ENCODE measurements around the gene PREX1. TPM values are rescaled to one million over a fixed set of nuclear protein-coding genes. Genes with fewer than 3 reads are reported as not detected.

The PREX1 gene
- total and polyA plus RNA-seq, 12 donors, result 10.1 to 85.1 (median 42.9) TPM

DNA sequence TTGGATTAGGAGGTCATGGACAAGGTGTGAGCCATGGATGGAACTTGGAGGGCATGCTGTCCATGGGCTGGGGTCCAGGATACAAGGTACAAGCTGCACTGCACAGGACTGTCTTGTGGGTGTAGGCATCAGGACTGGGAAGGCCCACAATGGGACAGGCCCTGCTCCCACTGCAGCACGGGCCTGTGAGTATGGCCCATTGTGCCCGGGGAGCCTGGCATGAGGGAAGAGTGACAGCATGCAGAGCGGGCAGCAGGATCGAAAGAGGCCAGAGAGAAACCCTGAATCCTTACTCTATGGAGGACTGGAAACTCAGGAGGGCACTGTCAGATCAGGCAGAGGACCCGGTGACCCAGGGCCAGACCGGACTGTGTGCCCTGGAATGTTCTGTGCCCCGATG lies 211.3 kb downstream of the PREX1 start:
- Histone ChIP-seq H3K27ac (no peak overlapping the region), H3K9me3 (replicated peaks in 1 of 3) (no peaks in the 10 kb centered on the region), H3K4me1 (replicated peaks in 1 of 2) (peaks cover 3 to 18% of the 10 kb centered on the region in 2 donors), H3K4me3 (no peak overlapping the region), H3K27me3 (no peaks in the 10 kb centered on the region), H3K36me3 (replicated peaks in 1 of 2) (no peaks in the 10 kb centered on the region)
- no peak for DNase-seq
- 78 to 91% (median 89%) methylated on average over 7 of the region's 7 CpGs for WGBS, 4 donors
- no peak for TF ChIP-seq POLR2A (IDR thresholded peaks at IDR 0.05)
- TF ChIP-seq, protein P1, sequence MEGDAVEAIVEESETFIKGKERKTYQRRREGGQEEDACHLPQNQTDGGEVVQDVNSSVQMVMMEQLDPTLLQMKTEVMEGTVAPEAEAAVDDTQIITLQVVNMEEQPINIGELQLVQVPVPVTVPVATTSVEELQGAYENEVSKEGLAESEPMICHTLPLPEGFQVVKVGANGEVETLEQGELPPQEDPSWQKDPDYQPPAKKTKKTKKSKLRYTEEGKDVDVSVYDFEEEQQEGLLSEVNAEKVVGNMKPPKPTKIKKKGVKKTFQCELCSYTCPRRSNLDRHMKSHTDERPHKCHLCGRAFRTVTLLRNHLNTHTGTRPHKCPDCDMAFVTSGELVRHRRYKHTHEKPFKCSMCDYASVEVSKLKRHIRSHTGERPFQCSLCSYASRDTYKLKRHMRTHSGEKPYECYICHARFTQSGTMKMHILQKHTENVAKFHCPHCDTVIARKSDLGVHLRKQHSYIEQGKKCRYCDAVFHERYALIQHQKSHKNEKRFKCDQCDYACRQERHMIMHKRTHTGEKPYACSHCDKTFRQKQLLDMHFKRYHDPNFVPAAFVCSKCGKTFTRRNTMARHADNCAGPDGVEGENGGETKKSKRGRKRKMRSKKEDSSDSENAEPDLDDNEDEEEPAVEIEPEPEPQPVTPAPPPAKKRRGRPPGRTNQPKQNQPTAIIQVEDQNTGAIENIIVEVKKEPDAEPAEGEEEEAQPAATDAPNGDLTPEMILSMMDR (IDR thresholded peaks at IDR 0.05), result no peak
- intact Hi-C loops (cut with DNase I), result loop anchor here in 1 of 2 donors (10.0 kb wide), 1 partner anchor 302 kb away; no protein-coding TSS in a partner anchor

GRCh38 chr20:48615871-48616270 lies 211.9 kb downstream of the PREX1 start:
- WGBS, 4 donors, result 74 to 100% (median 75%) methylated on average over 3 of the region's 3 CpGs
- no peak overlapping the region for H3K4me3 ChIP-seq
- H3K9me3 ChIP-seq (replicated peaks in 1 of 3), result no peaks in the 10 kb centered on the region
- H3K4me1 ChIP-seq (replicated peaks in 1 of 2), result peaks cover 0 to 12% of the 10 kb centered on the region in 2 donors
- H3K27me3 ChIP-seq, result no peaks in the 10 kb centered on the region
- intact Hi-C loops (cut with DNase I), result loop anchor here in 1 of 2 donors (10.0 kb wide), 1 partner anchor 301 kb away; no protein-coding TSS in a partner anchor
- no peak for DNase-seq
- no peaks in the 10 kb centered on the region for H3K36me3 ChIP-seq (replicated peaks in 1 of 2)
- no peak overlapping the region for H3K27ac ChIP-seq
- TF ChIP-seq, protein P1 (IDR thresholded peaks at IDR 0.05), result no peak
- TF ChIP-seq POLR2A (IDR thresholded peaks at IDR 0.05), result no peak

GRCh38 chr20:48614593-48615274 lies 213.1 kb downstream of the PREX1 start:
- WGBS, 4 donors, result 83 to 89% (median 85%) methylated on average over 12 of the region's 12 CpGs
- no peak for DNase-seq
- Histone ChIP-seq H3K27ac (no peak overlapping the region), H3K4me3 (no peak overlapping the region), H3K36me3 (replicated peaks in 1 of 2) (no peaks in the 10 kb centered on the region), H3K27me3 (no peaks in the 10 kb centered on the region), H3K4me1 (replicated peaks in 1 of 2) (peaks cover 0 to under 1% of the 10 kb centered on the region in 2 donors), H3K9me3 (replicated peaks in 1 of 3) (no peaks in the 10 kb centered on the region)
- TF ChIP-seq POLR2A (IDR thresholded peaks at IDR 0.05), result no peak
- intact Hi-C loops (cut with DNase I), result loop anchor here (5.0 to 10.0 kb wide), 2 partner anchors 300 to 937 kb away; no protein-coding TSS in a partner anchor

DNA sequence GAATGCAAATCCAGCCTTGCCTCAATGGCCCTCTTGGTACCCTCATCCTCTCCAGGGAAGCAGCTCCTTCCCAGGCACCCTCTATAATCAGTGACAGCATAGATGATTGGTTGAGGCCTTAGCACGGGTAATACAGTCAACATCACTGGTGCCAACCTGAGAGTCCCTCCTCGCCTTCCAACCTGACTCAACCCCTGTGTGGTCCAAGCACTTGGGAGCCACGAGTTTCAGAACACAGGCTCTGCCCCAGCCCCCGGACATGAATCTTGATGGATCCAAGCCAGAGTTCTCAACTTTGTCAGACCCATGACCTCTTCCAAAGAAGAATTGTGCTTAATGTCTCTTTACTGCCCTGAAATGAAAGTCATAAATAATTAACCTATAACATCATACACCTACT lies 213.9 kb downstream of the PREX1 start:
- intact Hi-C loops (cut with DNase I), result loop anchor here (5.0 to 10.0 kb wide), 2 partner anchors 299 to 937 kb away; no protein-coding TSS in a partner anchor
- Histone ChIP-seq H3K27me3 (no peaks in the 10 kb centered on the region), H3K4me1 (replicated peaks in 1 of 2) (no peaks in the 10 kb centered on the region), H3K9me3 (replicated peaks in 1 of 3) (no peaks in the 10 kb centered on the region), H3K27ac (no peak overlapping the region), H3K36me3 (replicated peaks in 1 of 2) (no peaks in the 10 kb centered on the region), H3K4me3 (no peak overlapping the region)
- TF ChIP-seq, protein P1 (IDR thresholded peaks at IDR 0.05), result no peak
- TF ChIP-seq POLR2A (IDR thresholded peaks at IDR 0.05), result no peak
- WGBS, 4 donors, result 50 to 63% (median 59%) methylated on average over 3 to 4 of the region's 4 CpGs
- DNase-seq, result peak in 1 of 7 donors; percentile 9

Data from adrenal gland (tissue), 12 donors.